HepG2 (cell line): ENCODE data around the gene GANC.

Source experiments
- ADNP ChIP-seq: sonication (generic); formaldehyde crosslinking; IDR thresholded peaks from 2 replicates; pipeline ENCODE4 v1.4.0; 2020; ENCODE audit warnings: missing genetic modification reagents
- ATF3 ChIP-seq: sonication (generic); formaldehyde crosslinking; IDR thresholded peaks from 2 replicates; pipeline ENCODE4 v1.4.0; 2020; ENCODE audit warnings: missing genetic modification reagents
- CHD2 ChIP-seq: IDR thresholded peaks from 2 replicates; pipeline ENCODE4 v1.6.1; 2011; ENCODE audit warnings: low read depth, low read length, improper control_type of control experiment
- GABPA ChIP-seq, 2 experiments: IDR thresholded peaks; 2 replicates each; pipeline ENCODE4 v1.6.1; 2011 to 2016; ENCODE audit warnings: low read depth in 2 of 2, low read length in 1 of 2, missing biosample characterization in 1 of 2, missing genetic modification characterization in 1 of 2
- HNRNPLL ChIP-seq: fragments of 200-400 bp; formaldehyde crosslinking; IDR thresholded peaks from 2 replicates; pipeline ENCODE4 v1.6.1; 2017; ENCODE audit warnings: mild to moderate bottlenecking, low read depth, low read length; ENCODE audit not compliant: poor library complexity, severe bottlenecking
- HNRNPUL1 ChIP-seq: fragments of 200-400 bp; formaldehyde crosslinking; IDR thresholded peaks from 2 replicates; pipeline ENCODE4 v1.6.1; 2017; ENCODE audit warnings: low read depth, mild to moderate bottlenecking, low read length, moderate library complexity
- KLF13 ChIP-seq: sonication (generic); formaldehyde crosslinking; IDR thresholded peaks from 2 replicates; pipeline ENCODE4 v1.4.0; 2020; ENCODE audit warnings: mild to moderate bottlenecking, missing genetic modification reagents
- MXI1 ChIP-seq: IDR thresholded peaks from 3 replicates; pipeline ENCODE4 v1.6.1; 2012; ENCODE audit warnings: low read depth, low read length, inconsistent platforms, borderline replicate concordance
- NFE2L1 ChIP-seq: sonication (generic); formaldehyde crosslinking; IDR thresholded peaks from 2 replicates; pipeline ENCODE4 v1.4.0; 2020; ENCODE audit warnings: missing genetic modification reagents, mild to moderate bottlenecking, borderline replicate concordance
- REST ChIP-seq, 2 experiments: IDR thresholded peaks; 2 replicates each; pipeline ENCODE4 v1.6.1; 2011 to 2012; ENCODE audit warnings: low read length in 2 of 2, borderline replicate concordance in 1 of 2, low read depth in 1 of 2, mild to moderate bottlenecking in 1 of 2, moderate library complexity in 1 of 2
- SALL2 ChIP-seq: sonication (generic); formaldehyde crosslinking; IDR thresholded peaks from 2 replicates; pipeline ENCODE4 v1.8.1; 2023; ENCODE audit warnings: mild to moderate bottlenecking, missing genetic modification reagents, inconsistent platforms
- ZKSCAN1 ChIP-seq: fragments of 150-350 bp; IDR thresholded peaks from 2 replicates; pipeline ENCODE4 v1.6.1; 2014; ENCODE audit warnings: low read length
- ZNF207 ChIP-seq: fragments of 450-650 bp; IDR thresholded peaks from 2 replicates; pipeline ENCODE4 v1.6.1; 2016; ENCODE audit warnings: antibody characterized with exemption, borderline replicate concordance
- TF ChIP-seq, protein P1 (sequence below): sonication (generic); formaldehyde crosslinking; IDR thresholded peaks from 2 replicates; pipeline ENCODE4 v1.5.1; 2020; ENCODE audit warnings: mild to moderate bottlenecking, missing genetic modification reagents, borderline replicate concordance

GRCh38 chr15:42315521-42315920 is 42.5 kb downstream of the GANC start:
- no peak for TF ChIP-seq NFE2L1 (CRISPR knock-in tag)
- no peak for TF ChIP-seq MXI1
- no peak for TF ChIP-seq ZNF207
- no peak for TF ChIP-seq REST (IDR thresholded peaks at IDR 0.05; ENCODE audit: borderline replicate concordance in 1 of 2, low read depth in 1 of 2, low read length in 2 of 2)
- TF ChIP-seq KLF13 (CRISPR knock-in tag) = no peak
- TF ChIP-seq CHD2 = no peak
- TF ChIP-seq ZKSCAN1 = no peak
- no peak for TF ChIP-seq HNRNPUL1
- no peak for TF ChIP-seq GABPA (IDR thresholded peaks at IDR 0.05; ENCODE audit: low read depth, low read length)
- TF ChIP-seq GABPA (CRISPR knock-in tag; IDR thresholded peaks at IDR 0.05; ENCODE audit: low read depth) = no peak
- no peak for TF ChIP-seq ATF3 (CRISPR knock-in tag)
- TF ChIP-seq HNRNPLL = no peak
- no peak for TF ChIP-seq SALL2
- TF ChIP-seq ADNP (CRISPR knock-in tag) = no peak
- TF ChIP-seq, protein P1, sequence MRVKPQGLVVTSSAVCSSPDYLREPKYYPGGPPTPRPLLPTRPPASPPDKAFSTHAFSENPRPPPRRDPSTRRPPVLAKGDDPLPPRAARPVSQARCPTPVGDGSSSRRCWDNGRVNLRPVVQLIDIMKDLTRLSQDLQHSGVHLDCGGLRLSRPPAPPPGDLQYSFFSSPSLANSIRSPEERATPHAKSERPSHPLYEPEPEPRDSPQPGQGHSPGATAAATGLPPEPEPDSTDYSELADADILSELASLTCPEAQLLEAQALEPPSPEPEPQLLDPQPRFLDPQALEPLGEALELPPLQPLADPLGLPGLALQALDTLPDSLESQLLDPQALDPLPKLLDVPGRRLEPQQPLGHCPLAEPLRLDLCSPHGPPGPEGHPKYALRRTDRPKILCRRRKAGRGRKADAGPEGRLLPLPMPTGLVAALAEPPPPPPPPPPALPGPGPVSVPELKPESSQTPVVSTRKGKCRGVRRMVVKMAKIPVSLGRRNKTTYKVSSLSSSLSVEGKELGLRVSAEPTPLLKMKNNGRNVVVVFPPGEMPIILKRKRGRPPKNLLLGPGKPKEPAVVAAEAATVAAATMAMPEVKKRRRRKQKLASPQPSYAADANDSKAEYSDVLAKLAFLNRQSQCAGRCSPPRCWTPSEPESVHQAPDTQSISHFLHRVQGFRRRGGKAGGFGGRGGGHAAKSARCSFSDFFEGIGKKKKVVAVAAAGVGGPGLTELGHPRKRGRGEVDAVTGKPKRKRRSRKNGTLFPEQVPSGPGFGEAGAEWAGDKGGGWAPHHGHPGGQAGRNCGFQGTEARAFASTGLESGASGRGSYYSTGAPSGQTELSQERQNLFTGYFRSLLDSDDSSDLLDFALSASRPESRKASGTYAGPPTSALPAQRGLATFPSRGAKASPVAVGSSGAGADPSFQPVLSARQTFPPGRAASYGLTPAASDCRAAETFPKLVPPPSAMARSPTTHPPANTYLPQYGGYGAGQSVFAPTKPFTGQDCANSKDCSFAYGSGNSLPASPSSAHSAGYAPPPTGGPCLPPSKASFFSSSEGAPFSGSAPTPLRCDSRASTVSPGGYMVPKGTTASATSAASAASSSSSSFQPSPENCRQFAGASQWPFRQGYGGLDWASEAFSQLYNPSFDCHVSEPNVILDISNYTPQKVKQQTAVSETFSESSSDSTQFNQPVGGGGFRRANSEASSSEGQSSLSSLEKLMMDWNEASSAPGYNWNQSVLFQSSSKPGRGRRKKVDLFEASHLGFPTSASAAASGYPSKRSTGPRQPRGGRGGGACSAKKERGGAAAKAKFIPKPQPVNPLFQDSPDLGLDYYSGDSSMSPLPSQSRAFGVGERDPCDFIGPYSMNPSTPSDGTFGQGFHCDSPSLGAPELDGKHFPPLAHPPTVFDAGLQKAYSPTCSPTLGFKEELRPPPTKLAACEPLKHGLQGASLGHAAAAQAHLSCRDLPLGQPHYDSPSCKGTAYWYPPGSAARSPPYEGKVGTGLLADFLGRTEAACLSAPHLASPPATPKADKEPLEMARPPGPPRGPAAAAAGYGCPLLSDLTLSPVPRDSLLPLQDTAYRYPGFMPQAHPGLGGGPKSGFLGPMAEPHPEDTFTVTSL (CRISPR knock-in tag) = no peak
